ENCODE data around the gene TBKBP1. TPM values are rescaled to one million over a fixed set of nuclear protein-coding genes. Genes with fewer than 3 reads are reported as not detected.
A peak's percentile ranks its signal among the peaks of the same experiment; 100 is the strongest.

TBKBP1 gene
- polyA plus RNA-seq, 2 of the 4 experiments (the other 2 are of a cell fraction): 3.4 to 9.3 TPM

DNA sequence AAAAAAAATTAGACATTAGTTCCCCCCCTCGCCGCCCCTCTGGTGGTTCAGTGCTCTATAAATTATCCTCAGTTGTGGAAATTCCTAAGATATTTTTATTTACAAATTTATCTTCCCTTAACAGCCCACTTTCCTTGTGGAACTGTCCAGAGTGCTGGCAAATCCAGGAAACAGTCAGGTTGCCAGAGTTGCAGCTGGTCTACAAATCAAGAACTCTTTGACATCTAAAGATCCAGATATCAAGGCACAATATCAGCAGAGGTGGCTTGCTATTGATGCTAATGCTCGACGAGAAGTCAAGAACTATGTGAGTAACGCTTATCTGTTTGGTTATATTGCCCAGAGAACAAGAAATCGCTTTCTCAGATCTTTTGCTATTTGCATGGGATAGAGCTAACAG lies 41.4 kb upstream of the TBKBP1 start:
- Histone ChIP-seq H3K4me1 (peaks cover 46% of the 10 kb centered on the region), H3K27ac (no peak overlapping the region), H3K4me2 (peak overlapping the region; percentile 75), H3K4me3 (no peak overlapping the region), H3K9me3 (no peaks in the 10 kb centered on the region)
- ATAC-seq (no peak), FAIRE-seq (no peak), DNase-seq (ENCODE audit: low read depth in 1 of 2, low spot score in 1 of 2) (no peak)
- WGBS (ENCODE audit: missing lambda C conversion rate): 95% methylated on average over 6 of the region's 6 CpGs
- TF ChIP-seq ZSCAN20 (CRISPR knock-in tag; IDR thresholded peaks at IDR 0.05) (no peak), CHD2 (IDR thresholded peaks at IDR 0.05; ENCODE audit: low read length, partially characterized antibody) (no peak), MAFK (IDR thresholded peaks at IDR 0.05; ENCODE audit: partially characterized antibody) (no peak)
- TF ChIP-seq, protein P1, sequence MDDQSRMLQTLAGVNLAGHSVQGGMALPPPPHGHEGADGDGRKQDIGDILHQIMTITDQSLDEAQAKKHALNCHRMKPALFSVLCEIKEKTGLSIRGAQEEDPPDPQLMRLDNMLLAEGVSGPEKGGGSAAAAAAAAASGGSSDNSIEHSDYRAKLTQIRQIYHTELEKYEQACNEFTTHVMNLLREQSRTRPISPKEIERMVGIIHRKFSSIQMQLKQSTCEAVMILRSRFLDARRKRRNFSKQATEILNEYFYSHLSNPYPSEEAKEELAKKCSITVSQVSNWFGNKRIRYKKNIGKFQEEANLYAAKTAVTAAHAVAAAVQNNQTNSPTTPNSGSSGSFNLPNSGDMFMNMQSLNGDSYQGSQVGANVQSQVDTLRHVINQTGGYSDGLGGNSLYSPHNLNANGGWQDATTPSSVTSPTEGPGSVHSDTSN (IDR thresholded peaks at IDR 0.05): no peak
- TF ChIP-seq, protein P2, sequence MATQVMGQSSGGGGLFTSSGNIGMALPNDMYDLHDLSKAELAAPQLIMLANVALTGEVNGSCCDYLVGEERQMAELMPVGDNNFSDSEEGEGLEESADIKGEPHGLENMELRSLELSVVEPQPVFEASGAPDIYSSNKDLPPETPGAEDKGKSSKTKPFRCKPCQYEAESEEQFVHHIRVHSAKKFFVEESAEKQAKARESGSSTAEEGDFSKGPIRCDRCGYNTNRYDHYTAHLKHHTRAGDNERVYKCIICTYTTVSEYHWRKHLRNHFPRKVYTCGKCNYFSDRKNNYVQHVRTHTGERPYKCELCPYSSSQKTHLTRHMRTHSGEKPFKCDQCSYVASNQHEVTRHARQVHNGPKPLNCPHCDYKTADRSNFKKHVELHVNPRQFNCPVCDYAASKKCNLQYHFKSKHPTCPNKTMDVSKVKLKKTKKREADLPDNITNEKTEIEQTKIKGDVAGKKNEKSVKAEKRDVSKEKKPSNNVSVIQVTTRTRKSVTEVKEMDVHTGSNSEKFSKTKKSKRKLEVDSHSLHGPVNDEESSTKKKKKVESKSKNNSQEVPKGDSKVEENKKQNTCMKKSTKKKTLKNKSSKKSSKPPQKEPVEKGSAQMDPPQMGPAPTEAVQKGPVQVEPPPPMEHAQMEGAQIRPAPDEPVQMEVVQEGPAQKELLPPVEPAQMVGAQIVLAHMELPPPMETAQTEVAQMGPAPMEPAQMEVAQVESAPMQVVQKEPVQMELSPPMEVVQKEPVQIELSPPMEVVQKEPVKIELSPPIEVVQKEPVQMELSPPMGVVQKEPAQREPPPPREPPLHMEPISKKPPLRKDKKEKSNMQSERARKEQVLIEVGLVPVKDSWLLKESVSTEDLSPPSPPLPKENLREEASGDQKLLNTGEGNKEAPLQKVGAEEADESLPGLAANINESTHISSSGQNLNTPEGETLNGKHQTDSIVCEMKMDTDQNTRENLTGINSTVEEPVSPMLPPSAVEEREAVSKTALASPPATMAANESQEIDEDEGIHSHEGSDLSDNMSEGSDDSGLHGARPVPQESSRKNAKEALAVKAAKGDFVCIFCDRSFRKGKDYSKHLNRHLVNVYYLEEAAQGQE (IDR thresholded peaks at IDR 0.05): peak; percentile 85
- CTCF ChIA-PET: interaction anchor here (0.8 to 8.8 kb wide), 3 partner anchors 12 to 37 kb away, joined by 3 to 138 read pairs (median 4); no protein-coding TSS in a partner anchor
- POLR2A ChIA-PET: interaction anchor here (6.7 kb wide), 1 partner anchor 11 kb away, joined by 48 read pairs; no protein-coding TSS in a partner anchor

DNA sequence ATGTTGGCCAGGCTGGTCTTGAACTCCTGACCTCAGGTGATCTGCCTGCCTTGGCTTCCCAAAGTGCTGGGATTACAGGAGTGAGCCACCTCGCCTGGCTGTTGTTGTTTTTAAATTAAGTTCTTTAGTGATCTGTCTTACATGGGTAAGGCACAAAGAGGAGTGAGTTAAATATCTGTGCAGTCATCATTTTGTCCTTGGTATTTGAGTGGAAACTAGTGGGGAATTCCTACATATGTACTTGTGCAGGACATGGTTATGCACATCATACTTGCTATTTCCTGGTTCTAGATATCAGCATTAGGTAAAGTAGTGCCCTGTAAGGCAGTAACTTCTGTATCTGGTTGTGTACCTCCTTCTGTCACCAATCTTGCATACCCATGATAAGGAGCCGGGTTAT lies 40.5 kb upstream of the TBKBP1 start:
- peak overlapping the region; percentile 75; the same call in 2 of the 3 replicates for H3K4me2 ChIP-seq
- POLR2A ChIA-PET: interaction anchor here (6.7 kb wide), 1 partner anchor 10 kb away, joined by 48 read pairs; no protein-coding TSS in a partner anchor
- DNase-seq (ENCODE audit: low read depth in 1 of 2, low spot score in 1 of 2): no peak
- no peak for TF ChIP-seq CHD4 (IDR thresholded peaks at IDR 0.05; ENCODE audit: borderline replicate concordance)
- TF ChIP-seq MAFK (IDR thresholded peaks at IDR 0.05; ENCODE audit: partially characterized antibody): peak; percentile 75
- CTCF ChIA-PET: interaction anchor here (0.8 to 8.8 kb wide), 6 partner anchors 11 to 136 kb away, joined by 3 to 138 read pairs (median 4); no protein-coding TSS in a partner anchor
- WGBS (ENCODE audit: missing lambda C conversion rate): 46% methylated on average over 2 of the region's 2 CpGs
- no peak for ATAC-seq
- H3K4me3 ChIP-seq: no peak overlapping the region
- no peak for FAIRE-seq
- no peak overlapping the region for H3K27ac ChIP-seq
- H3K9me3 ChIP-seq: no peaks in the 10 kb centered on the region
- H3K4me1 ChIP-seq: peaks cover 43% of the 10 kb centered on the region

DNA sequence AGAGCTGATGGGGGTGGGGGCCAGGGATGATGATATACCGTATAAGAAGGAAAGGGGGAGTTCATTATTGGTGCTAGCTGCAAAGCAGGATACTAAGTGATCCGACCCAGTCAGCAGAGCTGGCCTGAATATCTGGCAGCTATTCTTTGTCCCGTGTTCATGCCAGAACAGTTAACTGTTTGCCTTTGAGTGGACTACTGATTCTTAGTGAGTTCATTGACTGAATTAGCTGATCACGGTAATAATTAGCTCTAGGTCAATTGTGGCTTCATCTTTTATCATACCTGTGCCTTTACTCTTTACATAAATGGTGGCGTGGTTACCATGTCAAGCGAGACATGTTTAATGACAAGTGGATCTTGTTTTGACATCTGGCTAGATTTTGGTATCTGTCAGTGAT lies 39.0 kb upstream of the TBKBP1 start:
- CTCF ChIA-PET: interaction anchor here (0.6 to 8.8 kb wide), 5 partner anchors 9 to 491 kb away, joined by 3 to 138 read pairs (median 5); no protein-coding TSS in a partner anchor

DNA sequence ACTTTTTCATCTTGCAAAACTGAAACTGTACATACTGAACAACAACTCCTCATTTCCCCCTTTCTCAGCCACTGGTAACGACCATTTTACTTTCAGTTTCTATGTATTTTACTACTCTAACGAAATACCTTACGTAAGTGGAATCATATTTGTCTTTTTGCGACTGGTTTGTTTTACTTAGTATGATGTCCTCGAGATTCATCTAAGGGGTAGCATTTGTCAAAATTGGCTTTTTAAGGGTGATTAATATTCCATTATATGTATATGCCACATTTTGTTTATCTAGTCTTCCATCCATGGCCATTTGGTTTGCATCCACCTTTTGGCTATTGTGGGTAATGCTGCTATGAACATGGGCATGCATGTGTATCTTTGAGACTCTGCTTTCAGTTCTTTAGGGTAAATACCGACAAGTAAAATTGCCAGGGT lies 33.9 kb upstream of the TBKBP1 start:
- DNase-seq (ENCODE audit: low read depth in 1 of 2, low spot score in 1 of 2): no peak
- H3K4me2 ChIP-seq: no peak overlapping the region
- H3K27ac ChIP-seq: no peak overlapping the region
- no peak overlapping the region for H3K4me3 ChIP-seq
- FAIRE-seq: no peak
- CTCF ChIA-PET: no interaction called here
- TF ChIP-seq SREBF2 (IDR thresholded peaks at IDR 0.05) (no peak), HOXB5 (CRISPR knock-in tag; IDR thresholded peaks at IDR 0.05) (no peak), TP53 (CRISPR knock-in tag; IDR thresholded peaks at IDR 0.05) (no peak), FOXS1 (CRISPR knock-in tag; IDR thresholded peaks at IDR 0.05) (no peak), EHMT2 (IDR thresholded peaks at IDR 0.05; ENCODE audit: low read depth) (no peak)
- TF ChIP-seq, protein P3, sequence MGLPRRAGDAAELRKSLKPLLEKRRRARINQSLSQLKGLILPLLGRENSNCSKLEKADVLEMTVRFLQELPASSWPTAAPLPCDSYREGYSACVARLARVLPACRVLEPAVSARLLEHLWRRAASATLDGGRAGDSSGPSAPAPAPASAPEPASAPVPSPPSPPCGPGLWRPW (IDR thresholded peaks at IDR 0.05): no peak
- TF ChIP-seq, protein P4, sequence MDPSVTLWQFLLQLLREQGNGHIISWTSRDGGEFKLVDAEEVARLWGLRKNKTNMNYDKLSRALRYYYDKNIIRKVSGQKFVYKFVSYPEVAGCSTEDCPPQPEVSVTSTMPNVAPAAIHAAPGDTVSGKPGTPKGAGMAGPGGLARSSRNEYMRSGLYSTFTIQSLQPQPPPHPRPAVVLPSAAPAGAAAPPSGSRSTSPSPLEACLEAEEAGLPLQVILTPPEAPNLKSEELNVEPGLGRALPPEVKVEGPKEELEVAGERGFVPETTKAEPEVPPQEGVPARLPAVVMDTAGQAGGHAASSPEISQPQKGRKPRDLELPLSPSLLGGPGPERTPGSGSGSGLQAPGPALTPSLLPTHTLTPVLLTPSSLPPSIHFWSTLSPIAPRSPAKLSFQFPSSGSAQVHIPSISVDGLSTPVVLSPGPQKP (IDR thresholded peaks at IDR 0.05; ENCODE audit: low read depth, low read length): no peak
- TF ChIP-seq, protein P5, sequence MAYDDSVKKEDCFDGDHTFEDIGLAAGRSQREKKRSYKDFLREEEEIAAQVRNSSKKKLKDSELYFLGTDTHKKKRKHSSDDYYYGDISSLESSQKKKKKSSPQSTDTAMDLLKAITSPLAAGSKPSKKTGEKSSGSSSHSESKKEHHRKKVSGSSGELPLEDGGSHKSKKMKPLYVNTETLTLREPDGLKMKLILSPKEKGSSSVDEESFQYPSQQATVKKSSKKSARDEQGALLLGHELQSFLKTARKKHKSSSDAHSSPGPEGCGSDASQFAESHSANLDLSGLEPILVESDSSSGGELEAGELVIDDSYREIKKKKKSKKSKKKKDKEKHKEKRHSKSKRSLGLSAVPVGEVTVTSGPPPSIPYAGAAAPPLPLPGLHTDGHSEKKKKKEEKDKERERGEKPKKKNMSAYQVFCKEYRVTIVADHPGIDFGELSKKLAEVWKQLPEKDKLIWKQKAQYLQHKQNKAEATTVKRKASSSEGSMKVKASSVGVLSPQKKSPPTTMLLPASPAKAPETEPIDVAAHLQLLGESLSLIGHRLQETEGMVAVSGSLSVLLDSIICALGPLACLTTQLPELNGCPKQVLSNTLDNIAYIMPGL (CRISPR knock-in tag; IDR thresholded peaks at IDR 0.05; ENCODE audit: borderline replicate concordance): no peak
- TF ChIP-seq, protein P6, sequence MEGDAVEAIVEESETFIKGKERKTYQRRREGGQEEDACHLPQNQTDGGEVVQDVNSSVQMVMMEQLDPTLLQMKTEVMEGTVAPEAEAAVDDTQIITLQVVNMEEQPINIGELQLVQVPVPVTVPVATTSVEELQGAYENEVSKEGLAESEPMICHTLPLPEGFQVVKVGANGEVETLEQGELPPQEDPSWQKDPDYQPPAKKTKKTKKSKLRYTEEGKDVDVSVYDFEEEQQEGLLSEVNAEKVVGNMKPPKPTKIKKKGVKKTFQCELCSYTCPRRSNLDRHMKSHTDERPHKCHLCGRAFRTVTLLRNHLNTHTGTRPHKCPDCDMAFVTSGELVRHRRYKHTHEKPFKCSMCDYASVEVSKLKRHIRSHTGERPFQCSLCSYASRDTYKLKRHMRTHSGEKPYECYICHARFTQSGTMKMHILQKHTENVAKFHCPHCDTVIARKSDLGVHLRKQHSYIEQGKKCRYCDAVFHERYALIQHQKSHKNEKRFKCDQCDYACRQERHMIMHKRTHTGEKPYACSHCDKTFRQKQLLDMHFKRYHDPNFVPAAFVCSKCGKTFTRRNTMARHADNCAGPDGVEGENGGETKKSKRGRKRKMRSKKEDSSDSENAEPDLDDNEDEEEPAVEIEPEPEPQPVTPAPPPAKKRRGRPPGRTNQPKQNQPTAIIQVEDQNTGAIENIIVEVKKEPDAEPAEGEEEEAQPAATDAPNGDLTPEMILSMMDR (IDR thresholded peaks at IDR 0.05): no peak
- POLR2A ChIA-PET: no interaction called here
- WGBS (ENCODE audit: missing lambda C conversion rate): 90% methylated on average over 6 of the region's 6 CpGs
- peaks cover 1% of the 10 kb centered on the region; the same call in 1 of the 3 replicates for H3K4me1 ChIP-seq
- no peaks in the 10 kb centered on the region for H3K9me3 ChIP-seq
- ATAC-seq: no peak

More for the DNA sequence above, 39.0 kb upstream of the TBKBP1 start:
- ATAC-seq: no peak
- 83% methylated on average over 6 of the region's 6 CpGs for WGBS (ENCODE audit: missing lambda C conversion rate)
- no peak for DNase-seq (ENCODE audit: low read depth in 1 of 2, low spot score in 1 of 2)
- POLR2A ChIA-PET: interaction anchor here (6.7 kb wide), 1 partner anchor 9 kb away, joined by 48 read pairs; no protein-coding TSS in a partner anchor
- Histone ChIP-seq H3K27ac (no peak overlapping the region), H3K9me3 (no peaks in the 10 kb centered on the region), H3K4me2 (peak overlapping the region; percentile 75; the same call in 2 of the 3 replicates), H3K4me3 (no peak overlapping the region), H3K4me1 (peaks cover 40% of the 10 kb centered on the region)
- peak; percentile 89 for FAIRE-seq
- TF ChIP-seq MAFK (IDR thresholded peaks at IDR 0.05; ENCODE audit: partially characterized antibody) (peak; percentile 29), KDM1A (IDR thresholded peaks at IDR 0.05; ENCODE audit: low read depth) (no peak), CEBPB (IDR thresholded peaks at IDR 0.05) (no peak)

All from A549 (cell line).